GM19455 (cell line): Measurements from ENCODE around the gene ZG16.

Experiments used
- ATAC-seq: cut with Tn5 transposase; IDR thresholded peaks from one replicate; pipeline ENCODE4 v1.9.1; 2021; ENCODE audit not compliant: unreplicated experiment

ZG16 gene

DNA sequence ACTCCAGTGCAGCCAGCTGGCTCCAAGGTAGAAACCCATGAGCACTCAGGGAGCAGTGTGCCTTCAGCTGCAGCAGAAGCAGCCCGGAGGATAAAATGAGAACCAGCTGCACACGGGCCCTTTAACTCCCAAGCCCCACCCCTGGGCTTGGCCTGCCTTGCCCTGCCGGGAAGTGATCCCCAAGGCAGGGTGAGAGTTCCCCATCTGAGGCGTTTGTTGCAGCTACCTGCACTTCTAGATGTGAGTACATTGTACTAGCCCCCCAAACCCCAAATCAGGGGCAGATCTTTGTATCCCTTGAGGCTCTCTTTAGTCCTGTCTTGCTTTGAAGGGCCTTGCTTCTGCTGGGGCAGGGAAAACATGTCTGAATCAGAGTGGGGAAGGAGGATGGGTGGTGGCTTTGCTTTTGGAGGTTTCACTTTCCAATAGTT lies 42.2 kb downstream of the ZG16 start, which contains the start of gene MVP:
Gene MVP (plus strand): TSS at position 192 of the 431 bp plus-strand sequence. CDS start 10,088 bp downstream, outside the sequence.
- no peak for ATAC-seq

DNA sequence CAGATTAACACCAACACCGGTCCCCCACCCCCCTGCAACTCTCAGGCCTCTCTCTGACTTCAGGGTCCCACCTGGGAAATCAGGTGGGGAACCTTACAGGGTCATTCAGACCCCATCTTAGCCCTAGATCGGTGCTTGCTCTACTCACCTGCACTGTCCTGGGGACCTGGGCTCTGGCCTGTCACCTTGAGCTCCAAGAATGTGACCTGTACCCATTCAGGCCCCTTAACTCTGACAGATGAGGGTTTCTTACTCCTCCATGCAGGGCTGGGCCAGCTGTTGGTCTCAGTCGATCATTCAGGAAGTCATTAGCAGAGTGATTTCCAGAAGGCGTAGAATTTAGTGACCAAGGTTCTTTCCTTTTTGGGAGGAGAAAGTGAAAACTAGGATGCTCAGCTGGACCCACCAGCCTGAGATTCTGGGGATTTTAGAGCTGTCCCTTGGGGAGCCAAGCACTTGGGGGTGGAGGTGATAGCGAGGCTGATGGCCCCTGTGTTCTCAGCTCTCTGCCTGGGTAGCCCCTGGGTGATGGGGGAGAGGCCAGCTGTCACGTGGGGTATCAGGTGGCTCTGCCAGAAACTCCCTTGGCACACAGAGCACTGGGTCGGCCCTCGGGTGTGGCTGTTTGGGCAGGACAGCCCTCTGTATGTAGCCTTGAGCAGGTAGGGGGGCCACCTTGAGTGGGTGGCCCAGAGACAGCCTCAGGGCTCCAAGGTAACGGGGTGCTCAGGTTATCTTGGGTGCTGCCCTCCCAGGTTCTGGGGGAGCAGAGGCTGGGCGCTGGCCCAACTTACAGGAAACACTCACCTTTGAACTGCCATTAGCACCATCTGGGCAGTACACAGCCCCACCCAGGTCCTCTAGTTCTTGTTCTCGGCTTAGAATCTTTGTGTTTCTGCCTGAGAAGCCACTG lies 42.9 kb downstream of the ZG16 start:
- ATAC-seq = no peak

DNA sequence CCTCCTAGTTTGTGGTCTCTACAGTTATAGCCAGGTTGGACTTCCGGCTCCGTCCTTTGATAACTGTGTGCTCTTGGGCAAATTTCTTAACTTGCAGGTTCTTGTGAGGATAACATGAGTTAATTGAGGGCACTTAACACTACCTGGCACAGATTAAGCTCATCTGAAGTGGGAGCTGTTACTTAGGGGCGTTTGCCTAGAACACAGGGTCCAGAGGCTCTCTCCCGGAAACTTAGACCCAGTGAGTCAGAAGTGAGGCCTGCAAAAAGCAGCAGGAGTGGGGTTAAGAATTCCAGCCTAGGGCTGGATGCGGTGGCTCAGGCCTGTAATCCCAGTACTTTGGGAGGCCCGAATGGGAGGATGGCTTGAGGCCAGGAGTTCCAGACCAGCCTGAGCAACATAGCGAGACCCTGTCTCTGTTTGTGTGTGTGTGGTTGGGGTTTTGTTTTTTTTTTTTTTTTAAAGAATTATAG lies 43.6 kb downstream of the ZG16 start:
- ATAC-seq = no peak

DNA sequence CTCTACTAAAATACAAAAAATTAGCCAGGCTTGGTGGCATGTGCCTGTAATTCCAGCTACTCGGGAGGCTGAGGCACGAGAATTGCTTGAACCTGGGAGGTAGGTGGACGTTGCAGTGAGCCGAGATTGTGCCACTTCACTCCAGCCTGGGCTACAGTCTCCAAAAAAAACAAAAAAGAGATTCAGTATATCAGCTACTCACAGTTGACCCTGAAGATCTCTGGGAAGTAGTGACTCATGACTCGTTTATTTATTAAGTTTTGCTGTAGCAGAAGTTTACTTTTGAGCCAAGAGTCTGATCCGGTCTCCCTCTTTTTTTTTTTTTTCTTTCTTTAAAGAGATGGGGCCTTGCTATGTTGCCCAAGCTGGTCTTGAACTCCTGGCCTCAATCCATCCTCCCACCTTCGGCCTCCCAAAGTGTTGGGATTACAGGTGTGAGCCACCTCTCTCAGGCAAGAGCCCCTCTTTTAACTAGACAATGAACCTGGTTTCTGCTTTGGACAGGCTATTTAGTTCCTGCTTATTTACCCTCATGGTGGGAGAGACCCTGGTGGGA lies 46.6 kb downstream of the ZG16 start:
- no peak for ATAC-seq

DNA sequence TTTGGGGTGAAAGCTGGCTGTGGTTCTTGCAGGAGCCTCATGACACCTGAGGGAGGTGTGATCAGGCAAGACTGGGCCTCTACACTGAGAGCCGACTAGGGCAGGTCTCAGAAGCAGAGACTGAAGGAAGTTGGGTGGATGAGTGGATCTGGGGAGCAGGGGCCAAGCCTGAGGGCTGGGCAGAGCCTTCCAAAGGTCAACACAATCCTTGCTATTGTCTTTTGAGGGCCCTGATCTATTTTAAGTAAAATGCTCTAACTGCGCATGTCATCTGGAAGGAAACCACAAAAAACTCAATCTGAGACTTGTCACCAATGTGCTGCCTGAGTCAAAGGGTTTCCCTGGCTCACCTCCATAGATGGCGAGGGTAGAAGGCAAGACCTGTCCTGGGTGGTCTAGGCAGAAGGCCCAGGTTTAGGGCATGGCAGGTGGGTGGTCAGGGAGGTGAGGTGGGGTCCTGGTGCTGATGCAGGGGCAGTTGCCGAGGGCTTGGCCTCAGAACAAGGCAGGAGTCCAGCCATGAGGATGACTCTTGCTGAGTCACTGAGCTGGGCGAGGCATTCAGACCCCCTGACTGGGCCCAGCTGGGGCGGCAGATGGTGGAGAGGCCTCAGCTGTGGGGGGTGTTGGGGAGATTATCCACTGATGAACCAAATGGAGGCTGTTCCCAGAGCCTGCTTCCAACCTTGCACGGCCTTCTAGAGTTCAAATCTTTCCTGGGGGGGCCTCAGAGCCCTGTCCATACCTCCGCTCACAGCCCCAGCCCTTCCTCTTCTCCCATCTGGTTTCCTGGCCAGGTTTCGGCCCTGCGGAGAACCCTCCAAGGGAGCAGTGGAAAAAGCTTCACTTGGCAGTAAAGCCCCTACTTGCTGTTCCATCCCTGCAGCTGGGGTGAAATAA lies 47.3 kb downstream of the ZG16 start:
- ATAC-seq = no peak

DNA sequence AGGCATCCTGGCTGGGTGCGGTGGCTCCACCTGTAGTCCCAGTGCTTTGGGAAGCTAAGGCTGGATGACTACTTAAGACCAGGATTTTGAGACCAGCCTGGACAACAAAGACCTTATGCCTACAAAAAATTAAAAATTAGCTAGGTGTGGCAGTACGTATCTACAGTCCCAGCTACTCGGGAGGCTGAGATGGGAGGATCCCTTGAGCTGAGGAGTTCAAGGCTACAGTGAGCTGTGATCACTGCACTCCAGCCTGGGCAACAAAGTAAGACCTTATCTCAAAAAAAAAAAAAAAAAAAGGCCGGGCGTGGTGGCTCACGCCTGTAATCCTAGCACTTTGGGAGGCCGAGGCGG lies 48.3 kb downstream of the ZG16 start:
- no peak for ATAC-seq

DNA sequence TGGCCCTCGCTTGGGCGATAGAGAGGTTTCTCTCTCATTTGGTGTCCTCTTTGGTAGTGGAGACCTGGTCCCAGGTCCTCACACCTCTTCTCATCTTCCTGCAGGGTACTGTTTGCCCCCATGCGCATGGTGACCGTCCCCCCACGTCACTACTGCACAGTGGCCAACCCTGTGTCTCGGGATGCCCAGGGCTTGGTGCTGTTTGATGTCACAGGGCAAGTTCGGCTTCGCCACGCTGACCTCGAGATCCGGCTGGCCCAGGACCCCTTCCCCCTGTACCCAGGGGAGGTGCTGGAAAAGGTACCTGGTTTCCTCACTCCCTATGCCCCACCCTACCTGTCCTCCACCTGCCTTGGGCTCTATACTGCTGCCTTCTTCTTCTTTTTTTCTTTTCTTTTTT lies 52.7 kb downstream of the ZG16 start:
- ATAC-seq = no peak

DNA sequence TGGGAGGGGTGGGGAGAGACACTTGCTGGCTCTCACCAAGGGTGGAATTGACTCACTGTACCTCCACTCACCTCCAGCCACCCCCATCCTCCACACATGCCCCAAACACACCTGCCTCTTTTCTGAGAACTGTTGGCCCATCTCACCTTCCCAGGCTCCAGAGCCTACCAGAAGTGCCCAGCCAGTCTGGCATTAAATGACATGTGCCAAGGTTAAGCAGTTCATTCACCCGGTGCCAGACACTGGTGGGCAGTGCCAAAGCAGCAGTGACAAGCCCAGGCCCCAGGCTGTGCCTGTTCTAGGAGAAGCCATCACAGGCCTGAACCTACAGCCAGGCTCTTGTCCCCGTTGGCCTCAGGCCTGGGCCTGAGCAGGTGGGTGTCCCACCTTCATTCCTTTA lies 53.4 kb downstream of the ZG16 start:
- no peak for ATAC-seq
